ENCODE results near the gene B9D1. TPM values are rescaled to one million over a fixed set of nuclear protein-coding genes. Genes with fewer than 3 reads are reported as not detected.

B9D1 gene
- total and polyA plus RNA-seq, 9 of the 15 experiments (the other 6 are each of a cell fraction or from before 2014, with no cell fraction given): 8.9 to 28.0 (median 17.9) TPM

DNA sequence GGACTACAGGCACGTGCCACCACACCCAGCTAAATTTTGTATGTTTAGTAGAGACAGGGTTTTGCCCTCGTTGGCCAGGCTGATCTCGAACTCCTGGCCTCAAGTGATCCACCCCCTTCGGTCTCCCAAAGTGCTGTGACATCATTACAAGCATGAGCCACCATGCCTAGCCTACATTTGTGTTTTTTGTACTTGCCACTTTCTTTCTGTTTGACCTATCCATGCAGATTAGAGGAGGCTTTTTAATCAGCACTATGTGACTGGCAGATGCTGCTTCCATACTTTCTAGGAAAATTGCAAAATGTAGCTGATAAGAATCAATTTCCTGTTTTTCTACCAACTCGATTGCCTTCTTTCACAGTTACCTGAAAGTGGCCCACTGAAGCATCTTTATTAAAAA, 57.3 kb downstream of the B9D1 start (continued):
- peak; percentile 36; the same call in 1 of the 2 replicates for TF ChIP-seq SMARCA4 (IDR thresholded peaks at IDR 0.05)
- no peak for TF ChIP-seq SLC30A9 (CRISPR knock-in tag; IDR thresholded peaks at IDR 0.05)
- TF ChIP-seq ZNF431 (CRISPR knock-in tag; IDR thresholded peaks at IDR 0.05): no peak
- no peak for TF ChIP-seq BCOR (IDR thresholded peaks at IDR 0.05)
- no peak for TF ChIP-seq RBFOX2 (IDR thresholded peaks at IDR 0.05; ENCODE audit: low read depth, low read length)
- TF ChIP-seq, protein P1, sequence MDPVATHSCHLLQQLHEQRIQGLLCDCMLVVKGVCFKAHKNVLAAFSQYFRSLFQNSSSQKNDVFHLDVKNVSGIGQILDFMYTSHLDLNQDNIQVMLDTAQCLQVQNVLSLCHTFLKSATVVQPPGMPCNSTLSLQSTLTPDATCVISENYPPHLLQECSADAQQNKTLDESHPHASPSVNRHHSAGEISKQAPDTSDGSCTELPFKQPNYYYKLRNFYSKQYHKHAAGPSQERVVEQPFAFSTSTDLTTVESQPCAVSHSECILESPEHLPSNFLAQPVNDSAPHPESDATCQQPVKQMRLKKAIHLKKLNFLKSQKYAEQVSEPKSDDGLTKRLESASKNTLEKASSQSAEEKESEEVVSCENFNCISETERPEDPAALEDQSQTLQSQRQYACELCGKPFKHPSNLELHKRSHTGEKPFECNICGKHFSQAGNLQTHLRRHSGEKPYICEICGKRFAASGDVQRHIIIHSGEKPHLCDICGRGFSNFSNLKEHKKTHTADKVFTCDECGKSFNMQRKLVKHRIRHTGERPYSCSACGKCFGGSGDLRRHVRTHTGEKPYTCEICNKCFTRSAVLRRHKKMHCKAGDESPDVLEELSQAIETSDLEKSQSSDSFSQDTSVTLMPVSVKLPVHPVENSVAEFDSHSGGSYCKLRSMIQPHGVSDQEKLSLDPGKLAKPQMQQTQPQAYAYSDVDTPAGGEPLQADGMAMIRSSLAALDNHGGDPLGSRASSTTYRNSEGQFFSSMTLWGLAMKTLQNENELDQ (CRISPR knock-in tag; IDR thresholded peaks at IDR 0.05; ENCODE audit: borderline replicate concordance): no peak
- TF ChIP-seq SAFB2 (IDR thresholded peaks at IDR 0.05; ENCODE audit: borderline replicate concordance, low read depth, low read length, severe bottlenecking): no peak
- TF ChIP-seq ZNF282 (CRISPR knock-in tag; IDR thresholded peaks at IDR 0.05): no peak
- TF ChIP-seq SP2 (IDR thresholded peaks at IDR 0.05; ENCODE audit: extremely low read depth, low read depth, low read length, poor library complexity, severe bottlenecking): no peak
- no peak for TF ChIP-seq SRF (CRISPR knock-in tag; IDR thresholded peaks at IDR 0.05)
- no peak for TF ChIP-seq HMG20A (CRISPR knock-in tag; conservative IDR thresholded peaks at IDR 0.05)
- TF ChIP-seq, protein P2, sequence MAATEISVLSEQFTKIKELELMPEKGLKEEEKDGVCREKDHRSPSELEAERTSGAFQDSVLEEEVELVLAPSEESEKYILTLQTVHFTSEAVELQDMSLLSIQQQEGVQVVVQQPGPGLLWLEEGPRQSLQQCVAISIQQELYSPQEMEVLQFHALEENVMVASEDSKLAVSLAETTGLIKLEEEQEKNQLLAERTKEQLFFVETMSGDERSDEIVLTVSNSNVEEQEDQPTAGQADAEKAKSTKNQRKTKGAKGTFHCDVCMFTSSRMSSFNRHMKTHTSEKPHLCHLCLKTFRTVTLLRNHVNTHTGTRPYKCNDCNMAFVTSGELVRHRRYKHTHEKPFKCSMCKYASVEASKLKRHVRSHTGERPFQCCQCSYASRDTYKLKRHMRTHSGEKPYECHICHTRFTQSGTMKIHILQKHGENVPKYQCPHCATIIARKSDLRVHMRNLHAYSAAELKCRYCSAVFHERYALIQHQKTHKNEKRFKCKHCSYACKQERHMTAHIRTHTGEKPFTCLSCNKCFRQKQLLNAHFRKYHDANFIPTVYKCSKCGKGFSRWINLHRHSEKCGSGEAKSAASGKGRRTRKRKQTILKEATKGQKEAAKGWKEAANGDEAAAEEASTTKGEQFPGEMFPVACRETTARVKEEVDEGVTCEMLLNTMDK (IDR thresholded peaks at IDR 0.05; ENCODE audit: borderline replicate concordance, insufficient read depth, low read depth, low read length, poor library complexity, severe bottlenecking): no peak
- TF ChIP-seq BCL6 (CRISPR knock-in tag; IDR thresholded peaks at IDR 0.05): no peak
- no peak for TF ChIP-seq ZNF699 (CRISPR knock-in tag; IDR thresholded peaks at IDR 0.05; ENCODE audit: insufficient replicate concordance)
- TF ChIP-seq NR2C2 (CRISPR knock-in tag; IDR thresholded peaks at IDR 0.05): no peak
- no peak for TF ChIP-seq NR2C2 (tag; IDR thresholded peaks at IDR 0.05)
- no peak for TF ChIP-seq ZNF589 (CRISPR knock-in tag; IDR thresholded peaks at IDR 0.05; ENCODE audit: low read depth)
- TF ChIP-seq, protein P3, sequence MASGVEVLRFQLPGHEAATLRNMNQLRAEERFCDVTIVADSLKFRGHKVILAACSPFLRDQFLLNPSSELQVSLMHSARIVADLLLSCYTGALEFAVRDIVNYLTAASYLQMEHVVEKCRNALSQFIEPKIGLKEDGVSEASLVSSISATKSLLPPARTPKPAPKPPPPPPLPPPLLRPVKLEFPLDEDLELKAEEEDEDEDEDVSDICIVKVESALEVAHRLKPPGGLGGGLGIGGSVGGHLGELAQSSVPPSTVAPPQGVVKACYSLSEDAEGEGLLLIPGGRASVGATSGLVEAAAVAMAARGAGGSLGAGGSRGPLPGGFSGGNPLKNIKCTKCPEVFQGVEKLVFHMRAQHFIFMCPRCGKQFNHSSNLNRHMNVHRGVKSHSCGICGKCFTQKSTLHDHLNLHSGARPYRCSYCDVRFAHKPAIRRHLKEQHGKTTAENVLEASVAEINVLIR (CRISPR knock-in tag; IDR thresholded peaks at IDR 0.05): no peak
- TF ChIP-seq WHSC1 (IDR thresholded peaks at IDR 0.05; ENCODE audit: low read length): no peak
- TF ChIP-seq RBBP5 (IDR thresholded peaks at IDR 0.05; ENCODE audit: borderline replicate concordance, insufficient read depth, low read length, poor library complexity, severe bottlenecking): no peak
- TF ChIP-seq HDAC2 (IDR thresholded peaks at IDR 0.05): no peak

Data from K562 (cell line).